ENCODE measurements around the gene KCNMB2. TPM values are rescaled to one million over a fixed set of nuclear protein-coding genes. Genes with fewer than 3 reads are reported as not detected.

The KCNMB2 gene
- total and polyA plus RNA-seq, 5 experiments from 2014 or later = not detected

DNA sequence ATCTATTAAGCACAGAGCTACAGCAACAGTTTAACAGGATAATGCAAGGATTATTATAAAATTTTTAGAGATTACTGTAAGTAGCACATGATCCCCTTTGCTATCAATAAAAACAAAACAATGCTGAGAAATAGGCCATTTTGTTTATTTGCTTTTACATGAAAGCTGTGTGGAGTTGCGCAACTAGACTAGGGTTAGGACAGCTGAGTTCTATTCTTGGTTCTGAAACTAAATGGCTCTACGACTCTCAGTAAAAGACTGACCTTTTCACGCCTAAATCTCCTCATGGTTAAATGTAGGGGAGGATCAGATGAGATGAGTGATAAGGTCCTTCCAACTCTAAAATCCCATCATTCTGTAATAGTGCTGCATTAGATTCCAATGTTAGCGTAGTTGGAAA is 25.0 kb downstream of the KCNMB2 start:
- Mint-ChIP-seq H3K4me3 (no peak overlapping the region), H3K9me3 (no peaks in the 10 kb centered on the region), H3K36me3 (no peaks in the 10 kb centered on the region), H3K27ac (no peak overlapping the region), H3K4me1 (peaks cover 0 to 1% (median 0%) of the 10 kb centered on the region in 4 donors), H3K27me3 (peaks cover 0 to 19% (median 5%) of the 10 kb centered on the region in 5 donors)
- POLR2A ChIA-PET = no interaction called here
- no peak for DNase-seq
- ATAC-seq = no peak

GRCh38 chr3:178562143-178562946 is 26.1 kb downstream of the KCNMB2 start:
- Mint-ChIP-seq H3K27me3 (peaks cover 0 to 19% (median 5%) of the 10 kb centered on the region in 5 donors), H3K27ac (peak overlapping the region in 1 of 10 donors; percentile 14)
- no peak for ATAC-seq

DNA sequence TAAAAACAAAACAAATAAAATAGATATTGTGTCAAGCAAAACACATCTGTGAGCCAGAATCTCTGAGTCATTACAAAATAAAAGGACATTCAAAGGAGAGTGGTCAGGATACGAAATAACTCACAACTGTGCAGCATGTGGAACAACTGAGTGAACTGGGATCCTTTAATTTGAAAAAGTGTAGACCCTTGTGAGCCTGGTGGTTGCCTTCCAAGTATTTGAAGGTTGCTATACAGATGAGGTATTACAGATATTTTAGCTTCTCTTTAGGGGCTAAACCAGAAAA is 26.7 kb downstream of the KCNMB2 start:
- H3K9me3 Mint-ChIP-seq = no peaks in the 10 kb centered on the region
- H3K36me3 Mint-ChIP-seq = no peaks in the 10 kb centered on the region
- ATAC-seq (no peak), DNase-seq (no peak)
- POLR2A ChIA-PET = no interaction called here
- no peak overlapping the region for H3K4me3 Mint-ChIP-seq
- H3K27ac Mint-ChIP-seq = no peak overlapping the region
- peaks cover 0 to 19% (median 5%) of the 10 kb centered on the region in 5 donors for H3K27me3 Mint-ChIP-seq
- peaks cover 0 to 1% (median 0%) of the 10 kb centered on the region in 4 donors for H3K4me1 Mint-ChIP-seq

More at GRCh38 chr3:178562143-178562946, 26.1 kb downstream of the KCNMB2 start:
- no peak overlapping the region for H3K4me3 Mint-ChIP-seq
- POLR2A ChIA-PET = no interaction called here
- H3K4me1 Mint-ChIP-seq = peaks cover 0 to 1% (median 0%) of the 10 kb centered on the region in 4 donors
- no peaks in the 10 kb centered on the region for H3K36me3 Mint-ChIP-seq
- no peak for DNase-seq
- H3K9me3 Mint-ChIP-seq = no peaks in the 10 kb centered on the region

DNA sequence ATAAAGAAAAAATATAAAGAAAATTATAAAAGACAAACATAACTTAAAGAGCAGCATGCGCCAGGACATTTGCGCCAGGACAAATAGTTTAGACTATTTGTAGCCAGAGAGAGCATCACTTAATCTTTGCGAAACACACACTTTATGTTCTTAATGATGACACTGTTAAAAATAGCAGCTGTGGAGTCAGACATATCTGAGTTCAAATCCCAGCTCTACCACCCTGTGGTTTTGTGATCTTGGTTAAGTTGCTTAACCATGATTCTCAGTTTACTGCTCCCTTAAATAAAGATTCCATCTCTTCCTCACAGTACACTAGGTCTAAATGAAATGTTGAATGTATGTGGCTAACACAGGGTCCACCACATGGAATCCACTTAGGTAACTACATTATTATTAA is 31.4 kb downstream of the KCNMB2 start:
- Mint-ChIP-seq H3K4me3 (no peak overlapping the region), H3K27me3 (peaks cover 0 to 6% (median 2%) of the 10 kb centered on the region in 5 donors), H3K27ac (no peak overlapping the region), H3K36me3 (no peaks in the 10 kb centered on the region), H3K9me3 (no peaks in the 10 kb centered on the region), H3K4me1 (no peaks in the 10 kb centered on the region)
- DNase-seq = no peak
- POLR2A ChIA-PET = no interaction called here
- no peak for ATAC-seq

- Mint-ChIP-seq H3K27ac (no peak overlapping the region), H3K4me3 (no peak overlapping the region), H3K4me1 (no peaks in the 10 kb centered on the region), H3K9me3 (no peaks in the 10 kb centered on the region), H3K27me3 (peaks cover 0 to 6% (median 2%) of the 10 kb centered on the region in 5 donors), H3K36me3 (no peaks in the 10 kb centered on the region)
- no peak for ATAC-seq
- no peak for DNase-seq
- POLR2A ChIA-PET = no interaction called here
These were observed 32.0 kb downstream of the KCNMB2 start for GRCh38 chr3:178568155-178568731.

DNA sequence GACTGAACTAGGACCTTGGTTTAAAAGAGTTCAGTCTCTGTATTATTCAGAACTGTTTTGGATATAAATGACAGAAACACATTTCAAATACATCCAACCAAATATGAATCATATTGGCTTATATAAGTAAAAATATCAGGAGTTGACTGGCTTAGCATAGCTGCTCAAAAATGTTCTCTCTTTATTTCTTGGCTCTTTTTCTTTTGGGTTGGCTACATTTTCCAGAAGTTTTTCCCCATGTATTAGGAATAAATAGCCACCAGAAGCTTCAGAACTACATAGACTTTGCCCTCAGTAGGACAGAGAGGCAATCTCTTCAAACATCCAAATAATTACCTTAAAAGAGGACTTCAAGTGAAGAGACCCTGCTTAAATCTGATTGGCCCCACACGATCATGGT is 32.7 kb downstream of the KCNMB2 start:
- no peak overlapping the region for H3K27ac Mint-ChIP-seq
- peaks cover 0 to 6% (median 2%) of the 10 kb centered on the region in 5 donors for H3K27me3 Mint-ChIP-seq
- H3K36me3 Mint-ChIP-seq = no peaks in the 10 kb centered on the region
- DNase-seq (no peak), ATAC-seq (no peak)
- H3K4me3 Mint-ChIP-seq = no peak overlapping the region
- POLR2A ChIA-PET = no interaction called here
- no peaks in the 10 kb centered on the region for H3K9me3 Mint-ChIP-seq
- no peaks in the 10 kb centered on the region for H3K4me1 Mint-ChIP-seq

- no peak for ATAC-seq
- Mint-ChIP-seq H3K36me3 (no peaks in the 10 kb centered on the region), H3K9me3 (no peaks in the 10 kb centered on the region), H3K4me1 (no peaks in the 10 kb centered on the region), H3K27me3 (peaks cover 0 to 6% (median 4%) of the 10 kb centered on the region in 5 donors), H3K27ac (no peak overlapping the region), H3K4me3 (no peak overlapping the region)
- POLR2A ChIA-PET = no interaction called here
- no peak for DNase-seq
These were observed 33.6 kb downstream of the KCNMB2 start for GRCh38 chr3:178569826-178570225.

DNA sequence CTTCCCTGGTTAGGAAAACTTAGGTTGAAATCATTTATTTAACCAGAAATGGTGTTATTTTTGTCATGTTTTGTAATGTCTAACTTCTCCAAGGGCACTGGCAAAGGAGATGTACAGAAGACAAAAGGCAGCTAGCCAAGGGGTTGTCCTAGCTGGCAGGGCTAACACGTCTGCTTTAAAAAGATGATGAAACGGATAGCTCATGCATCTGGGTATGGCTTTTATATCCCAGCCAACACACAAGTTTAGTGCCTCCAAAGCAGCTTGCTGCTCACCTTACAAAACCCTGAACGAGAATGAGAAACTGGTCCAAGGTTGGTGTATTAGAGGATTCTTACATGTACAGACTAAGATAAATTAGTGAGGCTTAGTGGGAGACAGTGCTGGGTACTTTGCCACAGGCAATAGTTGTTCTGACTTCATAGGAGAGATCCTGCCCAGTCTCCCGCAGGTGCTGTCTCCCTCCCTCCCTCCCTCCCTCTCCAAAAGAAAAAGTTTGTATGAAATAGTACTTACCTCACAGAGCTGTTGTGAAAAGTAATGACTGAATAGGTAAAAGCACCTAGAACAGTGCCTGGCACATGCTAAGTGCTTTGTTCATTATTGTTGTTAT is 47.8 kb downstream of the KCNMB2 start:
- POLR2A ChIA-PET = no interaction called here
- Mint-ChIP-seq H3K27me3 (peaks cover 0 to 5% (median 0%) of the 10 kb centered on the region in 5 donors), H3K4me3 (no peak overlapping the region), H3K9me3 (peaks cover 0 to 22% (median 8%) of the 10 kb centered on the region in 9 donors), H3K27ac (no peak overlapping the region), H3K36me3 (peaks cover 0 to 6% (median 0%) of the 10 kb centered on the region in 3 donors), H3K4me1 (no peaks in the 10 kb centered on the region)
- DNase-seq (no peak), ATAC-seq (no peak)

DNA sequence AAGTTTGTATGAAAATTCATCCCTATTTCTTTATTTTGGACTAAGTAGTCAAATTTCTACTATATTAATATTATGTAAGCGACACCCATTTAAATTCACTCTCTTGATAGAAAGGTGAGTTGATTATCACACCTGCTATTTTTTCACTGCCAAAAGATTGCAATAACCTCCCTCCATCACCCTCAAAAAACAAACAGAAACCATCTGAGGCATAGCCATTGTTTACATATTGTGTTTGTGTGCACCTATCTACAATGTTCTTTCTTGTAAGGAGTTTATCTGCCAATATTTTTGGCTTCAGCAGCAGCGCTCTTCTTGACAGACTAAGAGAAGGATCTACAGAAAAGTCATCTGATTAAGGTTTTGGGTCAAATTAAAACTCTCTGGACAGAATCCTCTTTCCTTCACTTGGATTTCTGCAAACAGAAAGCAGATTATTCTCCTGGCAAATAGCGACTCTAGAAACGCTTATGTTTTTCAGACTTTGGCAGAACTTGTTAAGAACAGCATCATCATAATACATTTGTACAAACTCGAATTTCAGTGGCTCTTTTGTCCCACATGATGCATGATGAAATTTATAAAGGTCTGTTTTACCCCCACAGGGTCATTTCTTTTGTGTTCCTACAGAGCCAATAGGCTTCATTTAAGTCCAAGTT is 48.6 kb downstream of the KCNMB2 start:
- Mint-ChIP-seq H3K4me1 (no peaks in the 10 kb centered on the region), H3K36me3 (peaks cover 0 to 6% (median 0%) of the 10 kb centered on the region in 3 donors), H3K27me3 (peaks cover 0 to 5% (median under 1%) of the 10 kb centered on the region in 5 donors), H3K27ac (no peak overlapping the region), H3K9me3 (peaks cover 0 to 14% (median 2%) of the 10 kb centered on the region in 9 donors), H3K4me3 (no peak overlapping the region)
- POLR2A ChIA-PET = no interaction called here
- no peak for ATAC-seq
- DNase-seq = no peak

- peaks cover 0 to 11% (median 2%) of the 10 kb centered on the region in 5 donors for H3K27me3 Mint-ChIP-seq
- no peak overlapping the region for H3K27ac Mint-ChIP-seq
- no peak overlapping the region for H3K4me3 Mint-ChIP-seq
- DNase-seq = no peak
- peaks cover 0 to 9% (median 2%) of the 10 kb centered on the region in 9 donors for H3K9me3 Mint-ChIP-seq
- peaks cover 0 to 4% (median 0%) of the 10 kb centered on the region in 3 donors for H3K36me3 Mint-ChIP-seq
- no peak for ATAC-seq
- H3K4me1 Mint-ChIP-seq = no peaks in the 10 kb centered on the region
- POLR2A ChIA-PET = no interaction called here
These were observed 49.2 kb downstream of the KCNMB2 start for GRCh38 chr3:178585454-178585853.

GRCh38 chr3:178586076-178586475 is 49.8 kb downstream of the KCNMB2 start:
- Mint-ChIP-seq H3K27ac (no peak overlapping the region), H3K36me3 (no peaks in the 10 kb centered on the region), H3K27me3 (peaks cover 0 to 11% (median 0%) of the 10 kb centered on the region in 5 donors), H3K4me3 (no peak overlapping the region), H3K9me3 (peaks cover 0 to 3% (median 0%) of the 10 kb centered on the region in 9 donors), H3K4me1 (no peaks in the 10 kb centered on the region)
- POLR2A ChIA-PET = no interaction called here
- ATAC-seq (no peak), DNase-seq (no peak)

GRCh38 chr3:178588628-178589027 is 52.4 kb downstream of the KCNMB2 start:
- POLR2A ChIA-PET = no interaction called here
- H3K9me3 Mint-ChIP-seq = no peaks in the 10 kb centered on the region

GRCh38 chr3:178593786-178594185 is 57.5 kb downstream of the KCNMB2 start:
- peaks cover 0 to 14% (median 0%) of the 10 kb centered on the region in 9 donors for H3K9me3 Mint-ChIP-seq
- H3K27me3 Mint-ChIP-seq = peaks cover 2 to 22% (median 6%) of the 10 kb centered on the region in 5 donors
- POLR2A ChIA-PET = no interaction called here

More at GRCh38 chr3:178588628-178589027, 52.4 kb downstream of the KCNMB2 start:
- no peak overlapping the region for H3K4me3 Mint-ChIP-seq
- ATAC-seq (no peak), DNase-seq (no peak)
- no peak overlapping the region for H3K27ac Mint-ChIP-seq
- no peaks in the 10 kb centered on the region for H3K4me1 Mint-ChIP-seq
- peaks cover 0 to 11% (median 0%) of the 10 kb centered on the region in 5 donors for H3K27me3 Mint-ChIP-seq
- no peaks in the 10 kb centered on the region for H3K36me3 Mint-ChIP-seq

More at GRCh38 chr3:178593786-178594185, 57.5 kb downstream of the KCNMB2 start:
- H3K4me1 Mint-ChIP-seq = no peaks in the 10 kb centered on the region
- H3K36me3 Mint-ChIP-seq = no peaks in the 10 kb centered on the region
- ATAC-seq = no peak
- H3K4me3 Mint-ChIP-seq = no peak overlapping the region
- no peak for DNase-seq
- no peak overlapping the region for H3K27ac Mint-ChIP-seq
